Hair follicular keratinocyte (primary cell): ENCODE data around the gene THUMPD2. TPM values are rescaled to one million over a fixed set of nuclear protein-coding genes. Genes with fewer than 3 reads are reported as not detected.

Experiments used
- total RNA-seq: library from RNA; depleted of rRNA; stranded (reverse); fragments of >200 nt; gene quantifications from 2 replicates; pipeline ENCODE4 v1.2.3, GENCODE V29; 2015

Gene THUMPD2
- total RNA-seq = 8.2 and 9.3 TPM in 2 replicates

DNA sequence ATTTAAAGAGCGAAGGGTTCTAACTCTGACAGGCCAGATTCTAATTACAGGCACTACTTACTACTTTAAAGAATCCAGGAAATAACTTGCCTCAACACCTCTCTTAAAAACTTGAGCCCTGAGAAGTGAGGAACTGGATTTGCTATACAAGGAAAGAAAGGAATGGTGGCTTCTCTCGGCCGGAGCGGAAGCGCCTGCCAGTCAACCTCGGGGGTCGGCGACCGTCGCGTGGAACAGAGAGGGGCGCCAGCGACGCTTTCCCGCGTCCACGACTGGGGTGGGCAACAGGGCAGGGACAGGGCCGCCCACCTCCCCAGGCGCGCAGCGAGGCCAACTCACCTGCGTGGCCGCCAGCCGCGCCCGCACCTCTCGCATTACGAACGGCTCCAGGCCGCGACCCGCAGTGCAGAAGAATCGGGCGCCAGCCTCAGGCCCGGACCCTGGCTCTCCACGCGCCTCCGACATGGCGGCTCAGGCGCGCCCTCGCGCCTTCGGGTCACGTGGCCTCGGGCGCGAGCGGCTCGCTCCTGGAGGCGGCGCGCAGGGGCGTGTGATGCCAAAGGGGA, at the start of gene THUMPD2:
TSS of gene THUMPD2 (minus strand) at position 484 of the 566 bp plus-strand sequence. CDS start at position 465, 19 bp downstream.

Other genes starting within 250 kb of the THUMPD2 start
- gene TMEM178A, start 113.3 kb downstream of the THUMPD2 start, total RNA-seq = 0.31 and 0.80 TPM in 2 replicates